Left lung (tissue), 10 donors: ENCODE data around the gene ARL16. TPM values are rescaled to one million over a fixed set of nuclear protein-coding genes. Genes with fewer than 3 reads are reported as not detected.

Experiments
- ATAC-seq: fragments of 200-7000 bp; cut with Tn5 transposase; one replicate; pipeline ENCODE4 v1.9.1; 2020; ENCODE audit warnings: moderate library complexity
- DNase-seq, 4 donors: peaks; one replicate each; pipeline ENCODE4 v3.0.0-alpha.2; 2013 to 2020
- H3K27ac ChIP-seq, 2 donors: fragments of 200-600 bp; sonication (generic) in 1 of 2; one replicate each; pipeline versions ENCODE4 v1.5.0 to v1.8.0; 2020 to 2021
- H3K27me3 ChIP-seq, 2 donors: fragments of 200-600 bp; sonication (generic) in 1 of 2; one replicate each; pipeline versions ENCODE4 v1.5.0 to v1.8.0; 2020 to 2021
- H3K36me3 ChIP-seq, 2 donors: fragments of 200-600 bp; sonication (generic) in 1 of 2; one replicate each; pipeline versions ENCODE4 v1.5.0 to v1.8.0; 2020 to 2021
- H3K4me1 ChIP-seq, 2 donors: fragments of 200-600 bp; one replicate each; pipeline ENCODE4 v1.8.0; 2021
- H3K4me3 ChIP-seq, 2 donors: fragments of 200-600 bp; sonication (generic) in 1 of 2; one replicate each; pipeline versions ENCODE4 v1.5.0 to v1.8.0; 2020 to 2021; ENCODE audit warnings: mild to moderate bottlenecking in 1 of 2
- H3K9me3 ChIP-seq, 2 donors: fragments of 200-600 bp; sonication (generic) in 1 of 2; one replicate each; pipeline versions ENCODE4 v1.5.0 to v1.8.0; 2020 to 2021
- intact Hi-C, 2 donors: fragments of 100-400 bp; cut with DNase I; formaldehyde crosslinking; loops; one replicate each; pipeline versions ENCODE4 v1.11.2 to v1.14.2; 2022
- polyA plus RNA-seq, 6 donors: library from polyadenylated mRNA; unstranded; fragments of 120-200 nt; gene quantifications; one replicate each; pipeline ENCODE4 v1.2.1, GENCODE V29; 2013; ENCODE audit not compliant: insufficient read length in 6 of 6
- total RNA-seq, 2 donors: library from RNA; stranded (reverse); fragmentation: NEBNext Ultra II Directional; extraction: Animal tissue kit (Norgen Biotek cat#: 25700); gene quantifications; one replicate each; pipeline ENCODE4 v1.2.1, GENCODE V29; 2021
- TF ChIP-seq, protein P1 (sequence below), 2 donors: fragments of 200-600 bp; sonication (generic) in 1 of 2; IDR thresholded peaks; one replicate each; pipeline versions ENCODE4 v1.5.0 to v1.8.0; 2021; ENCODE audit warnings: antibody characterized with exemption in 2 of 2
- donor health status: DM: no; HTN: yes; CAD: no.
- donor health status: DM: no; HTN: no; CAD: no.

The ARL16 gene
- total and polyA plus RNA-seq, 8 donors = 22.5 to 48.1 (median 41.9) TPM

DNA sequence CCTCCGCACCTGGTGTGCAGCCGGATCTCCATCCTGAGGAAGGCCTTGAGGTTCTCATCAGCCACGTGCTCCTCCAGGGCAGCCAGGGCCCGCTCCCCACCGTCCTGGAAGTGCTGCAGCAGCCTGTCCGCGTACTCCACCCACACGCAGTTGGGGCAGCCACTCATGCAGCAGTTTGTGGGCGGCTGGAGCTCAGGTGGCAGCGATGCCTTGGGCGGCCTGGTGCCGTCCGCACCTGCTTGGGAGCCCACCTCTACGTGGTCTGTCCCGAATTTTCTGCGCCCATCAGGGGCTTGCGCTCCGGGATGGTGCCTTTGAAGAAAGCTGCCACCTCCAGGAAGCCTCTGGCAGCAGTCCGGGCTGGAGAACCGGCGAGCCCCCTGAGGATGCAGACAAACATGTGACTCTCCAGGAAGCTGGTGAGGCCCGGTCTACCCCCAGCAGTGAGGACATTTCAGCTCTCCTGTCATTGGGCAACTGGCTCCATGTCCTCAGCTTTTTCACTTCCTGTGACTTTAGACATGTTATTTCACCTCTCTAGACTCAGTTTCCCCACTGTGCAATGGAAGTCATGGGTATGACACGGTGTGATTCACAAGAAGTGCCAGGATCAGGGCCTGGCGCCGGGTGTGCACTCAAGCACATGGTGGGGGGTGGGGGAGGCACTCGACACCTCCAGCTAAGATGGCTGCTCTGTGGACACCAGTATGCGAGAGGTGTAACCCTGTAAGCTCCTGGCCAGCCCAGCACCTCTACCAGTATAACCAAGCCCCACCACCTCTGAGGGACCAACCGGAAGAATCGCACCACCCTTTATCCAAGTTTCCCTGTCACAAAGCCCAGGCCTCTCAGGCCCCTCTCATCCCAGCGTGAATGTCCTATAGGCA, 18.1 kb downstream of the ARL16 start:
- TF ChIP-seq, protein P1, sequence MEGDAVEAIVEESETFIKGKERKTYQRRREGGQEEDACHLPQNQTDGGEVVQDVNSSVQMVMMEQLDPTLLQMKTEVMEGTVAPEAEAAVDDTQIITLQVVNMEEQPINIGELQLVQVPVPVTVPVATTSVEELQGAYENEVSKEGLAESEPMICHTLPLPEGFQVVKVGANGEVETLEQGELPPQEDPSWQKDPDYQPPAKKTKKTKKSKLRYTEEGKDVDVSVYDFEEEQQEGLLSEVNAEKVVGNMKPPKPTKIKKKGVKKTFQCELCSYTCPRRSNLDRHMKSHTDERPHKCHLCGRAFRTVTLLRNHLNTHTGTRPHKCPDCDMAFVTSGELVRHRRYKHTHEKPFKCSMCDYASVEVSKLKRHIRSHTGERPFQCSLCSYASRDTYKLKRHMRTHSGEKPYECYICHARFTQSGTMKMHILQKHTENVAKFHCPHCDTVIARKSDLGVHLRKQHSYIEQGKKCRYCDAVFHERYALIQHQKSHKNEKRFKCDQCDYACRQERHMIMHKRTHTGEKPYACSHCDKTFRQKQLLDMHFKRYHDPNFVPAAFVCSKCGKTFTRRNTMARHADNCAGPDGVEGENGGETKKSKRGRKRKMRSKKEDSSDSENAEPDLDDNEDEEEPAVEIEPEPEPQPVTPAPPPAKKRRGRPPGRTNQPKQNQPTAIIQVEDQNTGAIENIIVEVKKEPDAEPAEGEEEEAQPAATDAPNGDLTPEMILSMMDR (IDR thresholded peaks at IDR 0.05) = no peak
- Histone ChIP-seq H3K27ac (peak overlapping the region; percentile 78 to 94), H3K4me1 (peaks cover 18 to 32% of the 10 kb centered on the region in 2 donors), H3K4me3 (peak overlapping the region; percentile 91 to 100), H3K9me3 (no peaks in the 10 kb centered on the region), H3K36me3 (peaks cover 0 to 28% of the 10 kb centered on the region in 2 donors), H3K27me3 (no peaks in the 10 kb centered on the region)
- intact Hi-C loops = no loop called here
- DNase-seq = no peak
- peak; percentile 49 for ATAC-seq

DNA sequence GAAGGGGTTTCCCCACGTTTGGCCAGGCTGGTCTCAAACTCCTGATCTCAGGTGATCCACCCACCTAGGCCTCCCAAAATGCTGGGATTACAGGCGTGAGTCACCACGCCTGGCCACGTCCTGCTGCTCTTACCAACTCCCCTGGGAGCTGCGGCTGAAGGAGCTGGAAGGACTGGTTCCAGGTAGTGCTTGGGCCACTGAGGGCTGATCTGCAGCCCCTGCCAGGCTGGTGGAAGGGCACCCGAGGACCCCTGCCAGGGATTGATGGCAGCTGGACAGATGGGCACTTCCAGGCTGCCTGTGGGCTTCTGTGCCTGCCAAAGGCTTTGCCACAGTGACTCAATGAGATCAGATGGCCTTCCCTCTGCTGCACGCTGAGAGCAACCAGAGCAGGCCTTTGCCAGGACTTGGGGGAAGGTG, 19.5 kb downstream of the ARL16 start:
- intact Hi-C loops = no loop called here
- Histone ChIP-seq H3K27ac (no peak overlapping the region), H3K4me3 (no peak overlapping the region), H3K9me3 (no peaks in the 10 kb centered on the region), H3K27me3 (no peaks in the 10 kb centered on the region), H3K4me1 (peaks cover 18 to 32% of the 10 kb centered on the region in 2 donors), H3K36me3 (peaks cover 0 to 14% of the 10 kb centered on the region in 2 donors)
- no peak for ATAC-seq
- TF ChIP-seq, protein P1 (IDR thresholded peaks at IDR 0.05) = no peak
- DNase-seq = no peak

DNA sequence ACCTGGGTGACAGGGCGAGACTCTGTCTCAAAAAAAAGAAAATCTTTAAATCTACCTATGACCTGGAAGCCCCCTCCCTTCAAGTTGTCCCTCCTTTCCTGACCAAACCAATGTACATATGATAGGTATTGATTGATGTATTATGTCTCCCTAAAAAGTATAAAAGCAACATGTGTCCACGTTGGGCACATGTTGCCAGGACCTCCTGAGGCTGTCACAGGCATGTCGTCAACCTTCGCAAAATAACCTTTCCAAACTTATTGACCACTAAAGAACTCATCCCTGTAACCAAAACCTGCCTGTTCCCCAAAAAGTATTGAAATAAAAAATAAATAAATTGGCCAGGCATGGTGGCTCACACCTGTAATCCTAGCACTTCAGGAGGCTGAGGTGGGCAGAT, 21.6 kb downstream of the ARL16 start:
- H3K36me3 ChIP-seq = peaks cover 0 to 9% of the 10 kb centered on the region in 2 donors
- ATAC-seq (no peak), DNase-seq (no peak)
- H3K27me3 ChIP-seq = no peaks in the 10 kb centered on the region
- no peak overlapping the region for H3K27ac ChIP-seq
- intact Hi-C loops = no loop called here
- peaks cover 9 to 16% of the 10 kb centered on the region in 2 donors for H3K4me1 ChIP-seq
- TF ChIP-seq, protein P1 (IDR thresholded peaks at IDR 0.05) = no peak
- no peaks in the 10 kb centered on the region for H3K9me3 ChIP-seq
- H3K4me3 ChIP-seq = no peak overlapping the region

DNA sequence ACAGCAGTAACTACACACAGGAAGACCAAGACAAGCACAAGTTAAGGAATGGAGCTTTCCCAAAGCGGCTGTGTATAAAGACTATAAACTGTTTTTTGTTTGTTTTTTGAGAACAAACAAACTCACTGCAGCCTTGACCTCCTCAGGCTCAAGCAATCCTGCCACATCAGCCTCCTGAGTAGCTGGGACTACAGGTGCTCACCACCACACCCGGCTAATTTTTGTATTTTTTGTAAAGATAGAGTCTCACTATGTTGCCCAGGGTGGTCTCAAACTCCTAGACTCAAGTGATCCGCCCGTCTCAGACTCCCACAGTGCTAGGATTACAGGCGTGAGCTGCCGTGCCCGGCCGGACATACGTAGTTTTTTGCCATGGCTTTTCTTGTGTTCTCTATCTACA, 23.2 kb downstream of the ARL16 start:
- no peak for ATAC-seq

DNA sequence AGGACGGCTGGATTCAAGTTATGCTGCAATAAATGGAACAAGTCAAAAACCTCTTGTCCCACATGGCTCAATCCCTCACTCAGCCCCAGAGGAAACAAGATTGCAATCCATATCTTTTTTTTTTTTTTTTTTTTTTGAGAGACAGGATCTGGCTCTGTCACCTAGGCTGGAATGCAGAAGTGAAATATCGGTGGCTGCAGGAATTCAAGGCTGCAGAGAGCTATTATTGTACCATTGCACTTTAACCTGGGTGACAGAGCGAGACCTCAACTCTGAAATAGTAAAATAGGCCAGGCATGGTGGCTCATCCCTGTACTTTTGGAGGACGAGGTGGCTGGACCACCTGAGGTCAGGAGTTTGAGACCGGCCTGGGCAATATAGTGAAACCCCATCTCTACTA, 24.6 kb downstream of the ARL16 start:
- peak overlapping the region in 1 of 2 donors; percentile 55 for H3K27ac ChIP-seq
- peaks cover 0 to 3% of the 10 kb centered on the region in 2 donors for H3K4me1 ChIP-seq
- H3K4me3 ChIP-seq = no peak overlapping the region
- TF ChIP-seq, protein P1 (IDR thresholded peaks at IDR 0.05) = no peak
- H3K9me3 ChIP-seq = no peaks in the 10 kb centered on the region
- DNase-seq (no peak), ATAC-seq (peak; percentile 57)
- intact Hi-C loops = no loop called here
- peaks cover 0 to 1% of the 10 kb centered on the region in 2 donors for H3K27me3 ChIP-seq
- H3K36me3 ChIP-seq = no peaks in the 10 kb centered on the region

More for the DNA sequence above, 23.2 kb downstream of the ARL16 start:
- Histone ChIP-seq H3K27me3 (no peaks in the 10 kb centered on the region), H3K36me3 (peaks cover 0 to 9% of the 10 kb centered on the region in 2 donors), H3K27ac (no peak overlapping the region), H3K4me1 (peaks cover 4 to 10% of the 10 kb centered on the region in 2 donors), H3K9me3 (no peaks in the 10 kb centered on the region), H3K4me3 (no peak overlapping the region)
- intact Hi-C loops = no loop called here
- no peak for DNase-seq
- TF ChIP-seq, protein P1 (IDR thresholded peaks at IDR 0.05) = no peak
